Loucy (cell line): ENCODE data around the gene MZF1.

Experiments
- H2AFZ ChIP-seq: fragments of 200-600 bp; sonication (generic); 2 replicates; pipeline ENCODE4 v1.6.0; 2016; ENCODE audit warnings: antibody characterized with exemption, mild to moderate bottlenecking, low read length, moderate library complexity
- H3F3A ChIP-seq: fragments of 200-600 bp; 2 replicates; pipeline ENCODE4 v1.6.0; 2016; ENCODE audit warnings: antibody characterized with exemption, low read depth, mild to moderate bottlenecking
- H3K27me3 ChIP-seq: fragments of 200-600 bp; sonication (generic); 2 replicates; pipeline ENCODE4 v1.6.1; 2014; ENCODE audit warnings: low read length, mild to moderate bottlenecking; ENCODE audit not compliant: insufficient read depth, poor library complexity, severe bottlenecking
- H3K36me3 ChIP-seq: fragments of 200-600 bp; sonication (generic); 2 replicates; pipeline ENCODE4 v1.6.1; 2016; ENCODE audit warnings: low read length; ENCODE audit not compliant: insufficient read depth
- H3K4me1 ChIP-seq: fragments of 200-600 bp; sonication (generic); 2 replicates; pipeline ENCODE4 v1.5.1; 2014; ENCODE audit warnings: low read length, mild to moderate bottlenecking; ENCODE audit not compliant: insufficient read depth, poor library complexity, severe bottlenecking
- H3K4me2 ChIP-seq: fragments of 200-600 bp; sonication (generic); 2 replicates; pipeline ENCODE4 v1.6.0; 2014; ENCODE audit warnings: antibody characterized with exemption, low read length, low read depth, mild to moderate bottlenecking; ENCODE audit not compliant: poor library complexity, severe bottlenecking
- H3K4me3 ChIP-seq: fragments of 200-600 bp; sonication (generic); 2 replicates; pipeline ENCODE4 v1.5.1; 2014; ENCODE audit warnings: low read length, mild to moderate bottlenecking, mixed read lengths; ENCODE audit not compliant: poor library complexity, severe bottlenecking
- H3K79me2 ChIP-seq: fragments of 200-600 bp; sonication (generic); 2 replicates; pipeline ENCODE4 v1.6.1; 2014; ENCODE audit warnings: low read length; ENCODE audit not compliant: insufficient read depth
- H3K9ac ChIP-seq: fragments of 200-600 bp; sonication (generic); 2 replicates; pipeline ENCODE4 v1.6.0; 2014; ENCODE audit warnings: mild to moderate bottlenecking, low read depth, low read length, moderate library complexity; ENCODE audit not compliant: poor library complexity, severe bottlenecking
- H3K9me2 ChIP-seq: fragments of 200-600 bp; sonication (generic); replicated peaks from 2 replicates; pipeline ENCODE4 v1.6.1; 2016; ENCODE audit warnings: low read depth, low read length, mixed read lengths
- H3K9me3 ChIP-seq: fragments of 200-600 bp; sonication (generic); 2 replicates; pipeline ENCODE4 v1.6.1; 2014; ENCODE audit warnings: mild to moderate bottlenecking, antibody characterized with exemption, low read length, low read depth; ENCODE audit not compliant: insufficient read depth
- H4K20me1 ChIP-seq: fragments of 200-600 bp; sonication (generic); 2 replicates; pipeline ENCODE4 v1.6.0; 2014; ENCODE audit warnings: antibody characterized with exemption, low read length, mild to moderate bottlenecking; ENCODE audit not compliant: insufficient read depth, poor library complexity, severe bottlenecking
- CTCF ChIP-seq: fragments of 200-600 bp; sonication (generic); conservative IDR thresholded peaks from 2 replicates; pipeline ENCODE4 v1.5.1; 2014; ENCODE audit warnings: mild to moderate bottlenecking, antibody characterized with exemption, low read length
- EZH2phosphoT487 ChIP-seq: fragments of 200-600 bp; IDR thresholded peaks from 2 replicates; pipeline ENCODE4 v1.6.1; 2018; ENCODE audit warnings: antibody characterized with exemption, mild to moderate bottlenecking, moderate library complexity, borderline replicate concordance

Gene MZF1

DNA sequence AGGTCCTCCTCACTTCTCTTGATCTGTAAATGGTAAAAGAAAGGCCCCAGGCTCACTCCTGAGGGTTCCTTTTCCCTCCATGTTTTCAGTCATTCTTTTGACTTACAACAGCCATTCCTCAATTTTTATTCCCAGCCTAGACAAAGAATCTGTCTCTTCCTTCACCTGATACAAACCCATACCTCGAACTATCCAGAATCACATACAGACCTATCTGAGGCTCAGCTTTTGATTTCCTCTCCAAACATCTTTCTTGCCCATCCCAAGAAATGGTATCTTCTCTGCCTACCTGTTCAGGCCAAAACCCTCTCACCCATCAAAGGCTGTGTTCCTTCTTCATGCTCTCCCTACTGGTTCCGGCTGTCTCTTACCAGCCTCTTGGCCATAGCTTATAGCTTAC is 20.5 kb downstream of the MZF1 start:
- Histone ChIP-seq H3K4me2 (no peak overlapping the region), H3K9ac (no peak overlapping the region), H3K4me3 (no peak overlapping the region), H3K9me2 (no peaks in the 10 kb centered on the region), H3K79me2 (peaks cover 92% of the 10 kb centered on the region), H3K36me3 (peaks cover 63% of the 10 kb centered on the region), H3K9me3 (no peaks in the 10 kb centered on the region), H4K20me1 (peaks cover 88% of the 10 kb centered on the region), H2AFZ (no peak overlapping the region), H3K27me3 (no peaks in the 10 kb centered on the region), H3K4me1 (peaks cover 29% of the 10 kb centered on the region), H3F3A (peaks cover 25% of the 10 kb centered on the region; the same call in 1 of the 2 replicates)
- TF ChIP-seq CTCF = no peak
- no peak for TF ChIP-seq EZH2phosphoT487

GRCh38 chr19:58551577-58552471 is 21.3 kb downstream of the MZF1 start:
- TF ChIP-seq EZH2phosphoT487 = no peak
- no peak for TF ChIP-seq CTCF
- no peak overlapping the region for H3K4me3 ChIP-seq
- peaks cover 70% of the 10 kb centered on the region for H3K36me3 ChIP-seq
- peaks cover 25% of the 10 kb centered on the region; the same call in 1 of the 2 replicates for H3F3A ChIP-seq
- peaks cover 92% of the 10 kb centered on the region for H3K79me2 ChIP-seq
- peaks cover 28% of the 10 kb centered on the region for H3K4me1 ChIP-seq
- no peak overlapping the region for H3K9ac ChIP-seq
- no peak overlapping the region for H2AFZ ChIP-seq
- no peak overlapping the region for H3K4me2 ChIP-seq
- peaks cover 88% of the 10 kb centered on the region for H4K20me1 ChIP-seq
- H3K9me3 ChIP-seq = no peaks in the 10 kb centered on the region
- H3K27me3 ChIP-seq = no peaks in the 10 kb centered on the region
- no peaks in the 10 kb centered on the region for H3K9me2 ChIP-seq

GRCh38 chr19:58551123-58551497 is 22.0 kb downstream of the MZF1 start:
- Histone ChIP-seq H2AFZ (no peak overlapping the region), H3K79me2 (peaks cover 92% of the 10 kb centered on the region), H4K20me1 (peaks cover 88% of the 10 kb centered on the region), H3K4me1 (peaks cover 31% of the 10 kb centered on the region), H3K27me3 (no peaks in the 10 kb centered on the region), H3K36me3 (peaks cover 64% of the 10 kb centered on the region), H3K4me2 (no peak overlapping the region), H3K9me3 (no peaks in the 10 kb centered on the region), H3F3A (peaks cover 25% of the 10 kb centered on the region; the same call in 1 of the 2 replicates), H3K4me3 (no peak overlapping the region), H3K9ac (no peak overlapping the region), H3K9me2 (no peaks in the 10 kb centered on the region)
- TF ChIP-seq EZH2phosphoT487 = no peak
- TF ChIP-seq CTCF = no peak
